Measurements from ENCODE around the gene KCNQ5.

Gene KCNQ5

GRCh38 chr6:73003302-73003701 lies 381.4 kb downstream of the KCNQ5 start:
- no peak for DNase-seq (ENCODE audit: low read depth)

DNA sequence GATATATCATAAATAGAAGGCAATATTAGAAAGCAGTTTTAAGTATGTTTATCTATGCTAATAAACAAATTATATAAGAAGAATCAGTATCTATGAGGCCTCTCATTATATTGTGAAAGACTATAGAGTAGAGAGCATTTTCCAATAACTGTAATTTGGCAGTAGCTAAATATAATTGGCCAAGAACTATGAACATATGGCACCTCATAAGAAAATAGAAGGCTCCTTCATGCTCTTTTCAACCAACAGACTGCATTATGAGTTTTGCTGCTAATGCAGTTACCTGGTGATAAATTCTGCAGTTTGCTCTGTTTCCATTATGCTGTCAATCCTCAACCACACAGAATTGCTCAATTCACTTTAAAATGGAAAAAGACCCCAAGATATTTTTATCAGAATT lies 382.4 kb downstream of the KCNQ5 start:
- DNase-seq (ENCODE audit: low read depth), result no peak

GRCh38 chr6:73004861-73005260 lies 383.0 kb downstream of the KCNQ5 start:
- DNase-seq (ENCODE audit: low read depth), result no peak

DNA sequence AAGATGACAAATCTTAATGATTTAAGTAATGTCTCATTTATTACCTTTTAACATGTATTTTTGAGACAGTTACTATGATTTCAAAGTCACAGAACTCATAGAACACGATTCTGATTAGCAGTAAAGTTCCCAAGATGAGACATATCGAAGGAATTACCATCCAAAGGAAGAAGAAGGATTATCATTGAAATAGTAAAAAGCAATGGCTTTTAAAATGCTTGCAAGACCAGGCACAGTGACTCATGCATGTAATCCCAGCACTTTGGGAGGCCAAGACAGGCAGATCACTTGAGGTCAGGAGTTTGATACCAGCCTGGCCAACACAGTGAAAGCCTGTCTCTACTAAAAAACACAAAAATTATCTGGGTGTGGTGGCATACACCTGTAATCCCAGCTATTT lies 384.3 kb downstream of the KCNQ5 start:
- DNase-seq (ENCODE audit: low read depth), result no peak

- DNase-seq (ENCODE audit: low read depth), result no peak
Observed at GRCh38 chr6:73011945-73012344, 390.1 kb downstream of the KCNQ5 start.

DNA sequence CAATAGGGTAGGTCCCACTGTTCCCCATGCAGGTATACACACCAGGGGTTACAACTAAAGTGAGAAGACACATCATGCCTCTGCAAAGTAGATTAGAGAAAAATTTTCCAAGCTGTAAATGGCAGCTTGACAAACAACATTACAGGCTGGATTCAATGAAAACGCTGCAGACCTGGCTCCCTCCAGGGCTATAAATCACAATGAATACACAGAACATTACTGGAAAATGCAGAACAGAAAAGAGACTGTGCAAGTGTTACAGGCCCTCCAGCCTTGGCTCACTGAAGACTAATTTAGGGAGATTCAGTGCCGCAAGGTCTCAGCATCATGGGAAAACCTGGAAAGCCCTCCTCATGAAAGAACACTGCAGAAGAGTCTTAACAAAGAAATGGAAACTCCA lies 395.6 kb downstream of the KCNQ5 start:
- no peak for DNase-seq (ENCODE audit: low read depth)

DNA sequence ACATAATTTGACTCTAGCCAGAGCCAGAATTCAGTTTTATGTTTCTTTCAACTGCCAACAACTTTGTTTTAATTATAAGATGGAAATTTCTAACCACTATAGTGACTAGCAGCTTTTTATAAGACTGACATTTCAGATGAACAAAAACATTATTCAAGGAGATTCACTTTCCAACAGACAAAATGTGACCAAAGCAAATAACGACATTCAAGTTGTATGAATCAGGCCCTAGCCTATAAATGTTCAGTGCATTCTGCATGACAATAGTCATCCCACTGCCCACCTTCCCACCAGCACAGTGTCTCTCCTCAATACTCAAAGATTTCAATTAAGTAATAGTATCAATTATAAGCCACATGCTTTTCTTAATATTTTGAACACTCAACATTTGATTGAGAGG lies 402.7 kb downstream of the KCNQ5 start:
- no peak for DNase-seq (ENCODE audit: low read depth)

DNA sequence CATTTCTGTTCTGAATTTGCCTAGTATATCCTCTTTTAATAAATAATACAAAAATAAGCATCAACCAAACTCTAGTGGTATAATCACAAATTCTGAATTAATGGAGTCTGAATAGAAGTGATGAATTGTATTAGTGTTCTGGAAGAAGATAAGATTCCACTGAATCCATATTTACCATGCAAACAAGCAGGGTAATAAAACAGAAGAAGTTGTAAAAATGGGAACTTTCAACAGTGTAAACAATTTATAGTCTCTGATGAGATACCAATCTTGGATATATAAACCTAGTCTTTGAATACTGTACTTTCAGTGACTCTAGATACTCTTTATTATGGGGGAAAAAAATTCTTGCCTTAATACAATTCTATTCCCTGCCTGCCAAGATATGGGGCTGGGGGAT lies 405.8 kb downstream of the KCNQ5 start:
- no peak for DNase-seq (ENCODE audit: low read depth)

DNA sequence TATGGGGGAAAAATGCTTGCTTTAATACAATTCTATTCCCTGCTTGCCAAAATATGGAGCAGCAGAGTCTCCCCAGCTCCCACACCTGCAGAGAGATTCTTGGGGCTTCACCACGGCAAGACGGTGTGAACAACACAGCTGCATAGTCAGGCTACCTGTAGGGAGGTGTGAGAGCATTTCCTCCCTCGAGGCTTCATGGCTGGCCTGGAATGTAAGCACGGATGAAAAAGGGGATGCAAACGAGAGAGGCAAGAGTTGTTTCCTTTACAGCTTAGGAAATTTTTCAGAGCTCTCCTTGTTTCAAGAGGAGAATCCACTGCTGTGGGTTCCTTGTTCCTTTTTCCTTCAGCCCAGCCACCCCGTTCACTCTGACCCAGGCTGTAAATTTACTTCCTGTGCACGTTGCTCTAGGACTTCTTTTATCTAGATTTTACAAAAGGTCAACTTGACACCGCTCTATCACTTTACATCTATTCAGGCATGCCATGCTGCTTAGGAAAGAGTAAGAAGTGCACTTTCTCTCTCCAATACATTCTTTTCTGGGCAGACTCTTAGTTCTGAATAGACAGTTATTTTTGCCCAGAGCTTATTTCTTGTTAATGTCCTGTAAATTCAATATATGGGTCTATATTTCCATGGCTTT lies 406.4 kb downstream of the KCNQ5 start:
- no peak for DNase-seq (ENCODE audit: low read depth)

DNA sequence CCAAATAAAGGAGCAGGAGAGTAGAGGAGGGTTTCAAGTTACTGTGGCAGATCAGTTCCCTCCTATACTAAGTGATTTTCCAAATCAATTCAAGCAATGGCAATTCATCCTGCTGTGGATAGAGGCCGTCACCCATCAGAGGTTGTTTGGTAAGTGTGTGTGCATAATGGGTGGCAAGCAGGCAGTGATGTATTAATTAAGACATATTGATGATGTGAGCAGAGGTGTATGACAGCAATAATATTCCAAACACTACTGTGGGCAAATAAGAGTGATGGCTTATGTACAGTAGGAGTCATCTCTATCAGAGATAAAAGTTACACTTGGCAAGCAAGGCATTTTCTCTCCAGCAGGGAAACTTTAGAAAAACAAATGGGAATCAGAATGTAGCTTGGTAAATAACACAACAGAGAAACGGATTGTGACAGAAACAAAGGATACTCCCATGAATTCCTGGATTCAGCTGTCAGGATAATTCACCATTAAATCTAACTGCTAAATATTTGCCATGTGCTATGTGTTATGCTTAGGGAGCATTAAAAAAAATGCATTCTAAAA lies 407.1 kb downstream of the KCNQ5 start:
- DNase-seq (ENCODE audit: low read depth), result no peak

- no peak for DNase-seq (ENCODE audit: low read depth)
Observed at GRCh38 chr6:73030257-73030656, 408.4 kb downstream of the KCNQ5 start.

DNA sequence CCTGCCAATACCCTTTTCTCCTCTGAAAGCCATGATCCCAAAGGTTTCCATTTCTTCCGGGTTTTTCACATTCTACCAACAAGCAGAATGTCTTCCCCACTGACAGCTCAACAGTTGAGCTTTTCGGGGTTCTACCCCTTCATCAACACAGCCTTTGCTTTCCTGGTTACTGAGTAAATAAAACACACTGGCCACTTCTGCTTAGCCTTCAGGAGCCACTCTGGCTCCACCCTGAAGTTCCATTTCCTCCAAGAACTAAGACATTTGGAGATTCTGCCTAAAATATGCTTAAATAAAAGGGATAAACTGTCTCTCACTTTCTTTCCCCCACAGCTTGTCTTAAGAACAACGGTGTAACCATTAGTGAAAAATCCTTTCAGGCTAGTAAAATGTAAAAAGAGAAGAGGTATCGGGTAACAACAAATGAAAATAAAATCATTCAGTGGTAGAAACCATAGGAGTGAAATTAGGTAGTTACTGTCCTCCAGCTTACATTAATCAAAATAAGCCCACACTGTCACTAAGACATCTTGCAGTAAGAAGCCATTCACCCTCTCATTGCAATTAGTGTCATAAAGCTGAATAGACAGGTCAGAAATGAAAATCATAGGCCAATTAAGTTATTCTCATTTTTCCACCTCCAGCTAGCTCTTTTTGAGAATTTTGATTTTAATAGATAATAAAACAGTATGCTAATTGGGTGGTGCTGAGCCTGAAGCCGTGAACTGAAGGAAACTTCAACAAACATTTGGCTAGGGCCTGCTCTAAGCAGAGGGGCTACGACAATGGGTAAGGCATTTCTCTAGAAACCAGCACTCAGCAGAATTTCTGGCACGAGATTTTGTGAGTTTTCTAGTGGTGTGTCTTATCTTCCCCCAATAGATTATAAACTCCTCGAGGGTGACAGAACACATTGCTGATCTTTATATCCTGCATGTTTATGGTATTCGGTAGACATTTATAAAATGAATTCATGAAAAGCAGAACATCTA lies 409.2 kb downstream of the KCNQ5 start:
- DNase-seq (ENCODE audit: low read depth), result no peak

- DNase-seq (ENCODE audit: low read depth), result no peak
Observed at GRCh38 chr6:73032586-73032985, 410.7 kb downstream of the KCNQ5 start.

DNA sequence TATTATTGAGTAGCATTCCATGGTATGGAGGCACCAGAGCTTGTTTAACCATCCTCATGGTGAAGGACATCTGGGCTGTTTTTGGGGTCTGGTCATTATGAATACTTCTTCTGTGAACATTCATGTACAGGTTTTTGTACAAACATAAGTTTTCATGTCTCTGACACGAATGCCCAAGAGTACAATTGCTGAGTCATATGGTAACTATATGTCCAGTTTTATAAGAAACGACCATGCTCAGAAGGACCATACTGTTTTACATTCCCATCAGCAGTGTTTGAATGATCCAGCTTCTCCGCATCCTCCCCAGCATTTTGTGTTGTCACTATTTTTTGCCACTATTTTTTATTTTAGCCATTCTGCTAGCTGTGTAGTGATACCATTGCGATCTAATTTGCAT lies 414.8 kb downstream of the KCNQ5 start:
- no peak for DNase-seq (ENCODE audit: low read depth)

GRCh38 chr6:73041051-73041450 lies 419.2 kb downstream of the KCNQ5 start:
- DNase-seq (ENCODE audit: low read depth), result no peak

- no peak for DNase-seq (ENCODE audit: low read depth)
Observed at GRCh38 chr6:73042892-73043291, 421.0 kb downstream of the KCNQ5 start.

DNA sequence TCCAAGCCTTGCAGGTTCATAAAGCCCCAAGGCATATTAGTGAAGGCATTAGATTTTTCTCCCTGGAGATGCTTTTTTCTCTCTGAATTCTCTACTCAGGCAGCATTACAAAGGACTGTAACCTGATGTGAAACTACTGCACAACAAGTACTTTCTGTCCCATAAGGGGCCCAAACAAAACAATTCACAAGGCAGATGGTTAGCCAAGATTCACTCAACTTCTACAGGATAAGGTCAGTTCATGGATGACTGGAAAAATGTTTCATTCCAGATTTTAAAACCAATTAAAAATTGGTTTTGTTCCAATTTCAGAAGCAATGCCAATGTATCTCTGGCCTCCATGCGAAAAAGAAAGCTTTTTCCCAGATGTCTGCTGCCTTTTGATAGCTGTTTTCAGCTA lies 421.6 kb downstream of the KCNQ5 start:
- DNase-seq (ENCODE audit: low read depth), result no peak

DNA sequence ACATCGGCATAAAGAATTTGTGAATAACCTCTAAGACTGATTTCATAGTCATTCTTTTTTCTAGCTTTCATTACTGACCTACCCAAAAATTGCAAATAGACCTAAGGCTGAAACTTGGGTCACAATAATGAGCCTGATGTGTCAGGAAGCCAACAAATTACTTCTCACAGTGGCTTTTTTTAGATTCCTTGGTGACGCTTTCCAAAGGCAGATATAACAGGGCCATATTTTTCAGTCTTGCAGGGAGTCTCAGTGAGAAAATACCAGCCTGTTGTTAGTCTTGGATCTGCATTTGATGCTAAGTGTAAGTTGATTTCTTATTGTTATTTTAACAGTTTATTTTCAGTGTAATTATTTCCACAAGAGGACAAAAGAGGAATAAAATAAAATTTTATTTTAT lies 423.7 kb downstream of the KCNQ5 start:
- no peak for DNase-seq (ENCODE audit: low read depth)

GRCh38 chr6:73047801-73048200 lies 425.9 kb downstream of the KCNQ5 start:
- DNase-seq (ENCODE audit: low read depth), result no peak

- no peak for DNase-seq (ENCODE audit: low read depth)
Observed at GRCh38 chr6:73049971-73050594, 428.2 kb downstream of the KCNQ5 start.

- DNase-seq (ENCODE audit: low read depth), result no peak
Observed at GRCh38 chr6:73050706-73051105, 428.8 kb downstream of the KCNQ5 start.

GRCh38 chr6:73051147-73051546 lies 429.3 kb downstream of the KCNQ5 start:
- no peak for DNase-seq (ENCODE audit: low read depth)

- no peak for DNase-seq (ENCODE audit: low read depth)
Observed at GRCh38 chr6:73054958-73055357, 433.1 kb downstream of the KCNQ5 start.

Data from CMK (cell line).